Keratinocyte (primary cell): ENCODE measurements around the gene CSE1L. TPM values are rescaled to one million over a fixed set of nuclear protein-coding genes. Genes with fewer than 3 reads are reported as not detected.

ENCODE experiments used
- DNase-seq: peaks from one replicate; pipeline ENCODE4 v3.0.0-alpha.2; 2011; ENCODE audit warnings: low read depth, missing footprints, low spot score
- FAIRE-seq: peaks from 2 replicates; lab custom pipeline; 2011; peaks lifted over from hg19 to GRCh38; lab: Jason Lieb, UNC
- H2AFZ ChIP-seq: 2 replicates; pipeline ENCODE4 v1.6.0; 2012; ENCODE audit warnings: low read length, control low read depth, inconsistent platforms; ENCODE audit not compliant: control insufficient read depth
- H3K27ac ChIP-seq: 2 replicates; pipeline ENCODE4 v1.5.1; 2011; ENCODE audit warnings: low read length; ENCODE audit not compliant: control insufficient read depth, insufficient read depth
- H3K27me3 ChIP-seq: 3 replicates; pipeline ENCODE4 v1.6.0; 2011; ENCODE audit warnings: low read length; ENCODE audit not compliant: control insufficient read depth, insufficient read depth; ENCODE audit errors: extremely low read depth
- H3K36me3 ChIP-seq, 2 experiments: 2 replicates in 1 of 2; 3 replicates in 1 of 2; pipeline ENCODE4 v1.5.1; 2011; ENCODE audit warnings: low read length in 2 of 2, mild to moderate bottlenecking in 1 of 2; ENCODE audit not compliant: control insufficient read depth in 2 of 2, insufficient read depth in 2 of 2; ENCODE audit errors: extremely low read depth in 1 of 2
- H3K4me1 ChIP-seq: 3 replicates; pipeline ENCODE4 v1.5.1; 2011; ENCODE audit warnings: low read length; ENCODE audit not compliant: control insufficient read depth, insufficient read depth; ENCODE audit errors: extremely low read depth
- H3K4me2 ChIP-seq: 3 replicates; pipeline ENCODE4 v1.6.0; 2011; ENCODE audit warnings: low read depth, low read length; ENCODE audit not compliant: control insufficient read depth, insufficient read depth; ENCODE audit errors: extremely low read depth
- H3K4me3 ChIP-seq, 3 experiments: fragments of 200-600 bp in 1 of 3; sonication (generic) in 1 of 3; 2 replicates in 2 of 3; 3 replicates in 1 of 3; pipeline ENCODE4 v1.5.1; 2011 to 2016; ENCODE audit warnings: low read length in 3 of 3, mild to moderate bottlenecking in 3 of 3, control low read depth in 2 of 3, inconsistent platforms in 1 of 3, low read depth in 1 of 3, mixed read lengths in 1 of 3, mixed run types in 1 of 3, moderate library complexity in 1 of 3; ENCODE audit not compliant: control insufficient read depth in 2 of 3, insufficient read depth in 2 of 3; ENCODE audit errors: extremely low read depth in 1 of 3
- H3K79me2 ChIP-seq: 2 replicates; pipeline ENCODE4 v1.6.0; 2012; ENCODE audit warnings: low read length; ENCODE audit not compliant: control insufficient read depth, insufficient read depth
- H3K9ac ChIP-seq: 3 replicates; pipeline ENCODE4 v1.6.0; 2011; ENCODE audit warnings: low read length; ENCODE audit not compliant: control insufficient read depth, insufficient read depth; ENCODE audit errors: extremely low read depth
- H3K9me1 ChIP-seq: 3 replicates; pipeline ENCODE4 v1.6.0; 2011; ENCODE audit warnings: low read length; ENCODE audit not compliant: control insufficient read depth, insufficient read depth; ENCODE audit errors: extremely low read depth
- H3K9me3 ChIP-seq: 2 replicates; pipeline ENCODE4 v1.5.1; 2012; ENCODE audit warnings: low read depth, low read length; ENCODE audit not compliant: control insufficient read depth
- H4K20me1 ChIP-seq: 3 replicates; pipeline ENCODE4 v1.6.0; 2011; ENCODE audit warnings: low read length; ENCODE audit not compliant: control insufficient read depth, insufficient read depth; ENCODE audit errors: extremely low read depth
- EZH2 ChIP-seq: IDR thresholded peaks from one replicate; pipeline ENCODE4 v1.6.1; 2012; ENCODE audit warnings: inconsistent platforms, mild to moderate bottlenecking, low read length, moderate library complexity
- dilution Hi-C: fragments of 300-500 bp; cut with MboI; formaldehyde crosslinking; loops from one replicate; pipeline ENCODE4 v1.7.0; 2020; ENCODE audit warnings: low sequenced_read_pairs; ENCODE audit not compliant: extremely low pct_ligation_motif_present
- polyA plus RNA-seq, 5 experiments: library from polyadenylated mRNA; depleted of rRNA in 3 of 5; stranded (reverse) in 3 of 5; stranded (forward) in 1 of 5; unstranded in 1 of 5; fragments of >200 nt; gene quantifications; 1 replicate in 1 of 5; 2 replicates in 3 of 5; 3 replicates in 1 of 5; pipeline versions ENCODE4 v1.2.1 to v1.2.3, GENCODE V29; 2011 to 2012; ENCODE audit warnings: missing spikeins in 2 of 5, low read depth in 1 of 5, low replicate concordance in 1 of 5
- TF ChIP-seq, protein P1 (sequence below), 3 experiments: IDR thresholded peaks in 1 of 3; conservative IDR thresholded peaks in 1 of 3; optimal IDR thresholded peaks in 1 of 3; 2 replicates in 2 of 3; 3 replicates in 1 of 3; pipeline versions ENCODE3 to v1.5.1; 2011; ENCODE audit warnings: low read length in 3 of 3, mild to moderate bottlenecking in 3 of 3, moderate library complexity in 2 of 3, control low read depth in 1 of 3, inconsistent platforms in 1 of 3; ENCODE audit not compliant: insufficient read depth in 2 of 3; ENCODE audit errors: extremely low read depth in 1 of 3

Gene CSE1L
- polyA plus RNA-seq, 1 donor (not counting 4 experiments of a cell fraction or from before 2014, with no cell fraction given) = 134 TPM

DNA sequence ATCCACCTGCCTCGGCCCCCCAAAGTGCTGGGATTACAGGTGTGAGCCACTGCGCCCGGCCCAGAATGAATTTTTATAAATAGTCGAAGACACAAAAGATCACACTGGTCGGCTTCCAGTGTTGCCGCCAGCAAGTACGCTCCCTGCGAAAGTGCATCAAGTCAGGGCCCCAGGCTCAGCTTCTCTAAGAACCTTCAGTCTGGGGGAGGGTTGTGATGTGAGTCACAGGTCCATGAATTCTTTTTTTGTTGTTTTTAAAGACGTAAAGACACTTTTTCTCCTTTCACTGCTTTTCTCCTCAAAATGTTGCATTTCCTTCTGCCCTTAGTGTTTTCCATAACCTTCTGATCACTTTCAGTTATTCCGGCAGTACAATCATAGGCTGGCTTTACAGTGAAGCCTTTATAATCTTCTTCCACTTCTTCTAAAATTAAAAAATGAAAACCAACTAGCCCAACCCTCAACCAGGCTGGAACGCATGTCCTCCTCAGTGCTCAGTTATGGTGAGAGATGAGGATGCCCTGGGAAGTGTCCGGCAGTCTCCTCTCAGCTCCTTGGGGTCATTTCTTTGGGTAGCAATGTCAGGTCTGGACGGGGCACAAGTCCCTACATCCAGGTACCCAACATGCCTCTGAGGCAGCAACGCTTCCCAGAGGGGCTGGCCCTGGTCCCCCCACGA lies 66.6 kb downstream of the CSE1L start:
- dilution Hi-C loops = no loop called here
- peaks cover 21% of the 10 kb centered on the region in 2 experiments for H3K36me3 ChIP-seq

DNA sequence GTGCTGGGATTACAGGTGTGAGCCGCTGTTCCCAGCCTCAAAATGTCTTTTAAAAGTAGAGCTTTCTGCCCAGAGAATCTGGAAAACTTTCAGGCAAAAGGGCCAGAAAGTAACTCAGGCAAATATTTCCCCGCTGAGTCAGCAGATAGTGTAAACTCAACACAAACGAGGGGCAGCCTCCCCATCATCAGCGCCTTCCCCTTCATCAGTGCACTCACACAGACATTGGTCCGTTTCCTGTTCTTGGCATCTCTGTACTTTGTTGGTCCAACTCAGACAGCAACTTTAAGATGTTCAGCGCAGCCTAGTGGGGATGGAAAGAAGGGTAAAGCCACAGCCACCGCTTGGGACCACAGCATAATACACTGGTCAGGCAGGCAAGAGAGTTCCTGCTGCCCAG lies 69.5 kb downstream of the CSE1L start:
- H3K27ac ChIP-seq = no peak overlapping the region
- H3K9ac ChIP-seq = no peak overlapping the region
- dilution Hi-C loops = no loop called here
- H3K9me1 ChIP-seq = no peaks in the 10 kb centered on the region
- no peak overlapping the region for H3K4me3 ChIP-seq
- FAIRE-seq = no peak
- H3K4me1 ChIP-seq = no peaks in the 10 kb centered on the region
- H4K20me1 ChIP-seq = no peaks in the 10 kb centered on the region
- DNase-seq = no peak
- no peak for TF ChIP-seq EZH2
- TF ChIP-seq, protein P1, sequence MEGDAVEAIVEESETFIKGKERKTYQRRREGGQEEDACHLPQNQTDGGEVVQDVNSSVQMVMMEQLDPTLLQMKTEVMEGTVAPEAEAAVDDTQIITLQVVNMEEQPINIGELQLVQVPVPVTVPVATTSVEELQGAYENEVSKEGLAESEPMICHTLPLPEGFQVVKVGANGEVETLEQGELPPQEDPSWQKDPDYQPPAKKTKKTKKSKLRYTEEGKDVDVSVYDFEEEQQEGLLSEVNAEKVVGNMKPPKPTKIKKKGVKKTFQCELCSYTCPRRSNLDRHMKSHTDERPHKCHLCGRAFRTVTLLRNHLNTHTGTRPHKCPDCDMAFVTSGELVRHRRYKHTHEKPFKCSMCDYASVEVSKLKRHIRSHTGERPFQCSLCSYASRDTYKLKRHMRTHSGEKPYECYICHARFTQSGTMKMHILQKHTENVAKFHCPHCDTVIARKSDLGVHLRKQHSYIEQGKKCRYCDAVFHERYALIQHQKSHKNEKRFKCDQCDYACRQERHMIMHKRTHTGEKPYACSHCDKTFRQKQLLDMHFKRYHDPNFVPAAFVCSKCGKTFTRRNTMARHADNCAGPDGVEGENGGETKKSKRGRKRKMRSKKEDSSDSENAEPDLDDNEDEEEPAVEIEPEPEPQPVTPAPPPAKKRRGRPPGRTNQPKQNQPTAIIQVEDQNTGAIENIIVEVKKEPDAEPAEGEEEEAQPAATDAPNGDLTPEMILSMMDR (optimal IDR thresholded peaks at IDR 0.05 in 1 of 3, IDR thresholded peaks at IDR 0.05 in 1 of 3, conservative IDR thresholded peaks at IDR 0.05 in 1 of 3; ENCODE audit: extremely low read depth in 1 of 3, insufficient read depth in 2 of 3, low read length in 3 of 3) = no peak
- no peaks in the 10 kb centered on the region for H3K79me2 ChIP-seq
- no peak overlapping the region for H3K4me2 ChIP-seq
- H3K27me3 ChIP-seq = no peaks in the 10 kb centered on the region
- H3K9me3 ChIP-seq = no peaks in the 10 kb centered on the region
- H3K36me3 ChIP-seq = peaks cover 37 to 42% of the 10 kb centered on the region in 2 experiments
- no peak overlapping the region for H2AFZ ChIP-seq

More for the DNA sequence above, 66.6 kb downstream of the CSE1L start:
- no peak overlapping the region for H2AFZ ChIP-seq
- H3K27ac ChIP-seq = no peak overlapping the region
- TF ChIP-seq EZH2 = no peak
- TF ChIP-seq, protein P1 (optimal IDR thresholded peaks at IDR 0.05 in 1 of 3, IDR thresholded peaks at IDR 0.05 in 1 of 3, conservative IDR thresholded peaks at IDR 0.05 in 1 of 3; ENCODE audit: extremely low read depth in 1 of 3, insufficient read depth in 2 of 3, low read length in 3 of 3) = no peak
- H3K27me3 ChIP-seq = no peaks in the 10 kb centered on the region
- H3K79me2 ChIP-seq = no peaks in the 10 kb centered on the region
- H3K9me1 ChIP-seq = no peaks in the 10 kb centered on the region
- no peaks in the 10 kb centered on the region for H4K20me1 ChIP-seq
- no peak overlapping the region for H3K4me2 ChIP-seq
- FAIRE-seq = no peak
- H3K9ac ChIP-seq = no peak overlapping the region
- H3K4me3 ChIP-seq = no peak overlapping the region
- H3K9me3 ChIP-seq = no peaks in the 10 kb centered on the region
- H3K4me1 ChIP-seq = no peaks in the 10 kb centered on the region
- DNase-seq = no peak
